ENCODE measurements around the gene TBC1D3G.
"Not testable (repeated sequence)": the region's sequence is repeated elsewhere in the genome, so short reads cannot be mapped to it uniquely, and the experiment has no call there.

Gene TBC1D3G

DNA sequence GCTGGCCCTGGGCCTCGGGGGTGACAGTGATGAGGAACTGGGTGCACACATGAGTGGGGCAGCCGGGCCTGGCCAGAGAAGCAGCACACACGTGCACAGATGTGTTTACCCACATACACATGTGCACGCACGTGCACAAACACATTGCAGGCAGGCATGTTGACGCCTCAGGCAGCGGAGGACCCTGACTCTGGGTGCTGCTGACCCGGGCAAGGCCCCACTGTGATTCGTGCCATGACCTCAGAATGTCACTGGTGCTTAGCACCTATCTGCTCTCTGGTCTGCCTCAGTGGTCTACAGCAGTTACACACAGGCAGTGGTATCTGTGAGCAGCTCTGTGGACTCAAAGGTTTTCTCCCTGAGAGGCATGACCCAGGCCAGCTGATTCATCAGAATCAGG is at the start of gene TBC1D3G:
Gene TBC1D3G (plus strand): TSS at position 301 of the 400 bp plus-strand sequence. CDS start 1,528 bp downstream, outside the sequence.
- H3K4me3 ChIP-seq (ENCODE audit: low read depth, low read length); H3K27me3 ChIP-seq (ENCODE audit: control insufficient read depth, insufficient read depth, low read length); H3K36me3 ChIP-seq (ENCODE audit: control insufficient read depth, insufficient read depth, low read length); H3K9me3 ChIP-seq (ENCODE audit: control insufficient read depth, insufficient read depth, low read length); H3K9ac ChIP-seq (ENCODE audit: low read depth, low read length); H3K4me1 ChIP-seq (ENCODE audit: control insufficient read depth, insufficient read depth, low read length): not testable (repeated sequence)

DNA sequence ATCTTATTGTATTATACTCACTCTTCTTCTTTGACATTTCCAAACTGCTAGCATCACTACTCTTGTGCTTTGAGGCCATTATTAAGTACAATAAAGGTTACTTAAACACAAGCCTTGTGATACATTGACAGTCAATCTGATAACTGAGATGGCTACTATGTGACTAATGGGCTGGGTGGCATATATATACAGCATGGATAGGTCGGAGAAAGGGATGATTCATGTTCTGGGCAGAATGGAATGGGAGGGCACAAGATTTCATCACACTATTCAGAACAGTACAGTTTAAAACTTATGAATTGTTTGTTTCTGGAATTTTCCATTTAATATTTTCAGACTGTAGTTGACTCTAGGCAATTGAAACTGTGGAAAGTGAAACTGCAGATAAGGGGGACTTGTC is 40.4 kb upstream of the TBC1D3G start:
- H3K4me1 ChIP-seq (ENCODE audit: control insufficient read depth, insufficient read depth, low read length); H3K4me3 ChIP-seq (ENCODE audit: low read depth, low read length); H3K9me3 ChIP-seq (ENCODE audit: control insufficient read depth, insufficient read depth, low read length); H3K36me3 ChIP-seq (ENCODE audit: control insufficient read depth, insufficient read depth, low read length); H3K27me3 ChIP-seq (ENCODE audit: control insufficient read depth, insufficient read depth, low read length); H3K9ac ChIP-seq (ENCODE audit: low read depth, low read length): not testable (repeated sequence)

DNA sequence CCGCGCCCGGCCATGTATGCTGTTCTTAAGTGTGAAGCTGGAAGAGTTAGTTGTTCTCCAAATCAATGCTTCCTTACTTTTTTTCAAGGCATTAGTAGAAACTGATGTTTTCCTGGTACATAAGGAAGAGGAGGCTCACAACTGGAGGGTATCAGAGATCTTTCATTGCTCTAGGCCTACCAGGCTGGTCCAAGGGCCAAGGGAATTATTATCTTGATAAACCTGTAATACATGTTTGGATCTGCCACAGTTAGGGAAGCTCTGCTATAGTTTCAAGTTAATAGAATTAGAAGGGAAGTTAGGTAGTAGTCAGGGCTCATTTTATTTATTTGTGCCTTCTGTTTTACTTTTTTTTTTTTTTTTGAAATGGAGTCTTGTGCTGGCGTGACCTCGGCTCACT is 39.5 kb upstream of the TBC1D3G start:
- H3K36me3 ChIP-seq (ENCODE audit: control insufficient read depth, insufficient read depth, low read length); H3K4me3 ChIP-seq (ENCODE audit: low read depth, low read length); H3K9me3 ChIP-seq (ENCODE audit: control insufficient read depth, insufficient read depth, low read length); H3K27me3 ChIP-seq (ENCODE audit: control insufficient read depth, insufficient read depth, low read length); H3K9ac ChIP-seq (ENCODE audit: low read depth, low read length); H3K4me1 ChIP-seq (ENCODE audit: control insufficient read depth, insufficient read depth, low read length): not testable (repeated sequence)

DNA sequence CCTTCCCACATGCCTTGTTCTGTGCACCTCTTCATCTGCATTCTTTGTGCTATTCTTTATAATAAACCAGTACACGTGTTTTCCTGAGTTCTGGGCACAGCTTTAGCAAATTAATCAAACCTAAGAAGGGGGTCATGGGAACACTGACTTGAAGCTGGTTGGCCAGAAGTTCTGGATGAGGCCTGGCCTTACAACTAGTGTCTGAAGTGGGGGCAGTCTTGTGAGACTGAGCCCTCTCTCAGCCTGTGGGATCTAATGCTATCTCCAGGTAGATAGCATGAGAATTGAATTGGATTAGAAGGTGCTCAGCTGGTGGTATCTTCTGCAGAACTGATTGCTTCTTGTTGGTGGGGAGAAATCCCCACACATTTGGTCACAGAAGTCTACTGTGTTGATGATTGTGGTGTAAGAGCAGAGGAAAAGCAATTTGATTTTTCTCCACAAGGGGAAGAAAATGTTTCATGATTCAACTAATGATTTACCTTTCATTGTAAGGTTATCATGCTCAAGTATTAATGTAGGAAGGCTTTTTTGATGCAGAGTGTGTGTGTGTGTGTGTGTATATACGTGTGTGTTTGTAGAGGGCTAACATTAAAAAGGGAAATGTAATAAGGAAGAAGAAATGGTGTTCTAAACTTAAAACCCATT is 33.6 kb upstream of the TBC1D3G start:
- H3K4me3 ChIP-seq (ENCODE audit: low read depth, low read length); H3K4me1 ChIP-seq (ENCODE audit: control insufficient read depth, insufficient read depth, low read length); H3K9ac ChIP-seq (ENCODE audit: low read depth, low read length); H3K36me3 ChIP-seq (ENCODE audit: control insufficient read depth, insufficient read depth, low read length); H3K27me3 ChIP-seq (ENCODE audit: control insufficient read depth, insufficient read depth, low read length); H3K9me3 ChIP-seq (ENCODE audit: control insufficient read depth, insufficient read depth, low read length): not testable (repeated sequence)

GRCh38 chr17:36295161-36295560 is 28.5 kb upstream of the TBC1D3G start:
- not testable (repeated sequence) for H3K4me1 ChIP-seq (ENCODE audit: control insufficient read depth, insufficient read depth, low read length); H3K9ac ChIP-seq (ENCODE audit: low read depth, low read length); H3K4me3 ChIP-seq (ENCODE audit: low read depth, low read length); H3K27me3 ChIP-seq (ENCODE audit: control insufficient read depth, insufficient read depth, low read length); H3K9me3 ChIP-seq (ENCODE audit: control insufficient read depth, insufficient read depth, low read length); H3K36me3 ChIP-seq (ENCODE audit: control insufficient read depth, insufficient read depth, low read length)

GRCh38 chr17:36315736-36316135 is 7.9 kb upstream of the TBC1D3G start:
- H3K36me3 ChIP-seq (ENCODE audit: control insufficient read depth, insufficient read depth, low read length); H3K4me3 ChIP-seq (ENCODE audit: low read depth, low read length); H3K9ac ChIP-seq (ENCODE audit: low read depth, low read length); H3K4me1 ChIP-seq (ENCODE audit: control insufficient read depth, insufficient read depth, low read length); H3K27me3 ChIP-seq (ENCODE audit: control insufficient read depth, insufficient read depth, low read length); H3K9me3 ChIP-seq (ENCODE audit: control insufficient read depth, insufficient read depth, low read length): not testable (repeated sequence)

DNA sequence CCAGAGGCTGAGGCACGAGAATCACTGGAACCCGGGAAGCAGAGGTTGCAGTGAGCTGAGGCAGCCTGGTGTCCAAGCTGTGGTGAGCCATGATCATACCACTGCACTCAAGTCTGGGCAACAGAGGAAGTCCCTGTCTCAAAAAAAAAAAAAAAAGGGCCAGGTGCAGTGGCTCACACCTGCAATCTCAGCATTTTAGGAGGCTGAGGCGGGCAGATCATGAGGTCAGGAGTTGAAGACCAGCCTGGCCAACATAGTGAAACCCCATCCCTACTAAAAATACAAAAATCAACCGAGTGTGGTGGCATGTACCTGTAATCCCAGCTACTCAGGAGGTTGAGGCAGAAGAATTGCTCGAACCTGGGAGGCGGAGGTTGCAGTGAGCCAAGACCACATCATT is 38.8 kb downstream of the TBC1D3G start:
- H3K4me1 ChIP-seq (ENCODE audit: control insufficient read depth, insufficient read depth, low read length); H3K36me3 ChIP-seq (ENCODE audit: control insufficient read depth, insufficient read depth, low read length); H3K9ac ChIP-seq (ENCODE audit: low read depth, low read length); H3K27me3 ChIP-seq (ENCODE audit: control insufficient read depth, insufficient read depth, low read length); H3K4me3 ChIP-seq (ENCODE audit: low read depth, low read length); H3K9me3 ChIP-seq (ENCODE audit: control insufficient read depth, insufficient read depth, low read length): not testable (repeated sequence)

DNA sequence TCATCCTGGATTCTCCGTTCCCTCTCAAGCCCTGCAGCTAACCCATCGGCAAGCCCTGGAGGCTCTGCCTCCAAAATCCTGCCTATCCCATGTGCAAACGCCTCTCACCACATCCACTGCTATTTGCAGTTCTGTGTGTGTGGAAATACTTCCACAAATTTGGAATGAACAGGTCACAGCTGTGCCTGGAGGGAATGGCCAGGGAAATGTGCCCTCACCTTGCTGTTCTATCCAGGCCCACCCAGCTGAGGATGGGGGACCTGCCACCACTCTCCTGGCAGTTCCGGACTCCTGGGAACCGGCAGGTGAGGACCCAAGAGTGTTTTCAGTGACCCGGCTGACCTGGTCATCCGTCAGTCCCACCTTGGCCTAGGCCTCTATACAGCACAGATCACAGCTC is 52.3 kb downstream of the TBC1D3G start:
- H3K36me3 ChIP-seq (ENCODE audit: control insufficient read depth, insufficient read depth, low read length); H3K4me1 ChIP-seq (ENCODE audit: control insufficient read depth, insufficient read depth, low read length); H3K27me3 ChIP-seq (ENCODE audit: control insufficient read depth, insufficient read depth, low read length); H3K9ac ChIP-seq (ENCODE audit: low read depth, low read length); H3K9me3 ChIP-seq (ENCODE audit: control insufficient read depth, insufficient read depth, low read length); H3K4me3 ChIP-seq (ENCODE audit: low read depth, low read length): not testable (repeated sequence)
